HG03060 (cell line): ENCODE measurements around the gene TRIM45.

Experiments
- ATAC-seq: cut with Tn5 transposase; IDR thresholded peaks from one replicate; pipeline ENCODE4 v1.9.1; 2021; ENCODE audit warnings: low read depth, moderate number of reproducible peaks; ENCODE audit not compliant: unreplicated experiment

Gene TRIM45

GRCh38 chr1:117066367-117066766 lies 55.2 kb downstream of the TRIM45 start:
- ATAC-seq = no peak

GRCh38 chr1:117061986-117062415 lies 59.5 kb downstream of the TRIM45 start:
- ATAC-seq = no peak
